Osteocyte (in vitro differentiated cells): ENCODE measurements around the gene C16orf78. TPM values are rescaled to one million over a fixed set of nuclear protein-coding genes. Genes with fewer than 3 reads are reported as not detected.

Experiments used
- DNase-seq: peaks from one replicate; pipeline ENCODE4 v3.0.0; 2021; ENCODE audit warnings: mixed read lengths; ENCODE audit not compliant: unreplicated experiment; ENCODE audit errors: extremely low spot score
- H3K27ac Mint-ChIP-seq: one replicate; pipeline ENCODE4 v1.8.0; 2021; ENCODE audit warnings: mild to moderate bottlenecking, mixed read lengths; ENCODE audit not compliant: unreplicated experiment
- H3K27me3 Mint-ChIP-seq: one replicate; pipeline ENCODE4 v1.8.0; 2021; ENCODE audit warnings: mixed read lengths; ENCODE audit not compliant: unreplicated experiment
- H3K36me3 Mint-ChIP-seq: one replicate; pipeline ENCODE4 v1.8.0; 2021; ENCODE audit warnings: mixed read lengths; ENCODE audit not compliant: unreplicated experiment
- H3K4me1 Mint-ChIP-seq: one replicate; pipeline ENCODE4 v1.8.0; 2021; ENCODE audit warnings: mixed read lengths; ENCODE audit not compliant: unreplicated experiment
- H3K4me3 Mint-ChIP-seq: one replicate; pipeline ENCODE4 v1.8.0; 2021; ENCODE audit warnings: mild to moderate bottlenecking, moderate library complexity, mixed read lengths; ENCODE audit not compliant: unreplicated experiment
- H3K9me3 Mint-ChIP-seq: one replicate; pipeline ENCODE4 v1.8.0; 2021; ENCODE audit warnings: mixed read lengths; ENCODE audit not compliant: unreplicated experiment
- total RNA-seq: library from RNA; stranded (reverse); gene quantifications from 2 replicates; pipeline ENCODE4 v1.2.1, GENCODE V29; 2021
- TF ChIP-seq, protein P1 (sequence below): fragments of 200-600 bp; sonication (generic); IDR thresholded peaks from 2 replicates; pipeline ENCODE4 v1.5.0; 2021; ENCODE audit warnings: antibody characterized with exemption, mild to moderate bottlenecking, moderate library complexity

C16orf78 gene
- total RNA-seq, 1 donor from 2014 or later = not detected

DNA sequence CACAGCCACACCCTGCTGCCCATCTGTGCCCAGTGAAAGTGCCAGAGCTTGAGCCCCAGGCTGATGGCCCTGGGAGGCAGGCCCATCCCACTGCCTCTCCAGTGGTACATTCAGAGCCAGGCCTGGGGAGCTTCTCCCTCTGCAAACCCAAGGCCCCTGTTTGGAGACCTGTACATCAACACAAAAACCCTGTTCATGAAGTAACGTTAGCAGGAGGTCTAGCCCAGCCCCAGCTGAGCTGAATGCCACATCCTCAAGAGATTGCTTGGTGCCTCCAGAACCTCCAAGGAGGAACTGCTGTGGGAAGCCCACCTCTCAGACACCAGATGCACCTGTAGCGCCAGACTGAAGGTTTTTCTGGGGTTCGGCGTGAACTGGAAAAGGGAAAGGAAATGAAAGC is 31.5 kb downstream of the C16orf78 start:
- TF ChIP-seq, protein P1, sequence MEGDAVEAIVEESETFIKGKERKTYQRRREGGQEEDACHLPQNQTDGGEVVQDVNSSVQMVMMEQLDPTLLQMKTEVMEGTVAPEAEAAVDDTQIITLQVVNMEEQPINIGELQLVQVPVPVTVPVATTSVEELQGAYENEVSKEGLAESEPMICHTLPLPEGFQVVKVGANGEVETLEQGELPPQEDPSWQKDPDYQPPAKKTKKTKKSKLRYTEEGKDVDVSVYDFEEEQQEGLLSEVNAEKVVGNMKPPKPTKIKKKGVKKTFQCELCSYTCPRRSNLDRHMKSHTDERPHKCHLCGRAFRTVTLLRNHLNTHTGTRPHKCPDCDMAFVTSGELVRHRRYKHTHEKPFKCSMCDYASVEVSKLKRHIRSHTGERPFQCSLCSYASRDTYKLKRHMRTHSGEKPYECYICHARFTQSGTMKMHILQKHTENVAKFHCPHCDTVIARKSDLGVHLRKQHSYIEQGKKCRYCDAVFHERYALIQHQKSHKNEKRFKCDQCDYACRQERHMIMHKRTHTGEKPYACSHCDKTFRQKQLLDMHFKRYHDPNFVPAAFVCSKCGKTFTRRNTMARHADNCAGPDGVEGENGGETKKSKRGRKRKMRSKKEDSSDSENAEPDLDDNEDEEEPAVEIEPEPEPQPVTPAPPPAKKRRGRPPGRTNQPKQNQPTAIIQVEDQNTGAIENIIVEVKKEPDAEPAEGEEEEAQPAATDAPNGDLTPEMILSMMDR = no peak
- Mint-ChIP-seq H3K9me3 (peaks cover 5% of the 10 kb centered on the region), H3K27me3 (peaks cover 3% of the 10 kb centered on the region), H3K4me1 (no peaks in the 10 kb centered on the region), H3K27ac (no peak overlapping the region), H3K4me3 (no peak overlapping the region), H3K36me3 (no peaks in the 10 kb centered on the region)
- DNase-seq = peak; percentile 73

- Mint-ChIP-seq H3K9me3 (peaks cover 5% of the 10 kb centered on the region), H3K27ac (no peak overlapping the region), H3K27me3 (peaks cover 3% of the 10 kb centered on the region), H3K4me3 (no peak overlapping the region), H3K36me3 (no peaks in the 10 kb centered on the region), H3K4me1 (no peaks in the 10 kb centered on the region)
- TF ChIP-seq, protein P1 = no peak
- DNase-seq = no peak
These were observed 31.9 kb downstream of the C16orf78 start for GRCh38 chr16:49405530-49405929.

DNA sequence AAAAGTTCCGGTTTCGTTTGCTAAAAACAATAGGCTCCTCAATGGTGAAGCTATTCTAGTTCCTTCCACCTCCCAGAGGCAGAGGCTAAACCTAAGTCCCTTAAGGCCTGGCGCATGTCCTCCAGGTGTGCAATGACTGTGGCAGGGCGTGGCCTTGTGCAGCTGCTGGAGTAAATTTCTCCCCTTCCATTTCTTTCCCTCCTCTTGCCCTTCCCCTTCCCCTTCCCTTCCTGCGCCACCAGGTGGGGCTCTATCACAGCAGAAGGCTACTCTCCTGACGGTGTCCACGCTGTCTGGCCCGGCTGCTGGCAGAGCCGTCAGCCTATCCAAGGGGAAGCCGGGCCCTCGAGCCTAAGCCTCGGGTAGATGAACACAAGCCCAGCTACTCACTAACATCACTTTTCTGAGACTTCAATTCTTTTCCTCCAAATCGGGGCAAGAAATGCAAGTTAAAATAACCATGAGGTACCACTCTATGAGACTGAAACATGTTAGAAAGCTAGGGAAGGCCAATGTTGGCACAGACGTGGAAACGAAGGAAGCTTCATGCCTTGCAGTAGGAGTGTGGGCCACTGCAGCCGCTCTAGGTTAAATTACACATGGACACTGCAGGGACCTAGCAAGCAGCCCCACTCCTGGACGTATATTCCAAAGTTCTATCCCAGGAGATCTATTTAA is 34.4 kb downstream of the C16orf78 start:
- peaks cover 2% of the 10 kb centered on the region for H3K9me3 Mint-ChIP-seq
- no peak overlapping the region for H3K27ac Mint-ChIP-seq
- no peaks in the 10 kb centered on the region for H3K4me1 Mint-ChIP-seq
- no peak overlapping the region for H3K4me3 Mint-ChIP-seq
- no peaks in the 10 kb centered on the region for H3K36me3 Mint-ChIP-seq
- DNase-seq = peak; percentile 92
- peaks cover 10% of the 10 kb centered on the region for H3K27me3 Mint-ChIP-seq
- TF ChIP-seq, protein P1 = peak; percentile 90

DNA sequence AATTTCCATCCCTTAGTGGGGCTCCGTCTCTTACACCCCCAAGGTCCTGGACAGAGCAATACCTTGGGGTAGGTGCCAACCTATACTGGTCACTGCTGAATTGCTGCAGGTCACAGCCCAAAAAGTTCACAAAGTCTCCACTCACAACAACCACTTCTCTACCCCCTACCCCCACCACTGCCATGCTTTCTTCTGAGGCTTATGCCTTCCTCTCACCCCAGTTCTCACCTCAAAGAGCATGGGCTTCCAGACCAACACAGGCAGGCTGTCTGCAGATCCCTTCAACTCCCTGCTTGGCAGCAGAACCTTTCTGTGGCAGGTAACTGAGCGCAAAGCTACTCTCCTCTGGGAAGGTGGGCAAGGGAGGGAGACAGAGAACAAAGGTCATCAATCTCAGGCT is 35.5 kb downstream of the C16orf78 start:
- no peaks in the 10 kb centered on the region for H3K9me3 Mint-ChIP-seq
- TF ChIP-seq, protein P1 = no peak
- H3K27ac Mint-ChIP-seq = no peak overlapping the region
- H3K4me3 Mint-ChIP-seq = no peak overlapping the region
- DNase-seq = no peak
- H3K27me3 Mint-ChIP-seq = peaks cover 12% of the 10 kb centered on the region
- H3K36me3 Mint-ChIP-seq = no peaks in the 10 kb centered on the region
- no peaks in the 10 kb centered on the region for H3K4me1 Mint-ChIP-seq

- no peaks in the 10 kb centered on the region for H3K4me1 Mint-ChIP-seq
- no peaks in the 10 kb centered on the region for H3K36me3 Mint-ChIP-seq
- no peak for DNase-seq
- no peak overlapping the region for H3K27ac Mint-ChIP-seq
- TF ChIP-seq, protein P1 = no peak
- no peak overlapping the region for H3K4me3 Mint-ChIP-seq
- H3K27me3 Mint-ChIP-seq = peaks cover 12% of the 10 kb centered on the region
- no peaks in the 10 kb centered on the region for H3K9me3 Mint-ChIP-seq
These were observed 36.6 kb downstream of the C16orf78 start for GRCh38 chr16:49410226-49410625.
